ENCODE measurements around the gene ARL2BP. TPM values are rescaled to one million over a fixed set of nuclear protein-coding genes. Genes with fewer than 3 reads are reported as not detected.

ARL2BP gene
- total and polyA plus RNA-seq, 2 of the 4 experiments (the other 2 are of a cell fraction) = 46.9 to 73.7 TPM

DNA sequence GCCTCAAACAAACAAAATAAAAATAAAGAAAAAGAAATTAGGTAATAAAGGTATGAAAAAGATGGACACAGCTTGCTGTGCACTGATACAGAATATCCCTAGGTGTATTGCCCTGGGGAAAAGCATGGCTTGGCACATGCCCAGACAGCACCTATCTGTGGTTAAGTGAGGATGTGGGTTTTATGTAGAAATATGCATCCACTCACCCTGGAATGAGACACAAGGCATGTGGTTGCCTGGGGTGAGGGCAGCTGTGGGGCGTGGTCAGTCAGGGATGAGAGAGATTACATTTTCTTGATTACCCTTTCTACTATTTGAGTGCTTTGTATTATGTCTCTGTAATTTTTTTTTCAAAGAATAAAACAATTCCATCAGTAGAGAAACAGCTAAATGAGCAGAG lies 32.5 kb downstream of the ARL2BP start:
- no peak overlapping the region for H3K4me3 ChIP-seq (ENCODE audit: insufficient read depth, low read depth, low read length)
- H3K23ac ChIP-seq (ENCODE audit: low read depth, low read length) = no peak overlapping the region
- ChIA-PET POLR2A (ENCODE audit: unreplicated experiment) (no interaction called here), CTCF (interaction anchor here (0.6 kb wide), 1 partner anchor 32 kb away, joined by 3 read pairs; no protein-coding TSS in a partner anchor)
- H3K56ac ChIP-seq (ENCODE audit: extremely low read depth, insufficient read depth, low read length) = no peak overlapping the region
- H2BK15ac ChIP-seq (ENCODE audit: low read depth, low read length) = no peak overlapping the region
- DNase-seq (peak; percentile 60), ATAC-seq (ENCODE audit: low read depth) (peak; percentile 54)
- no peak overlapping the region for H3K18ac ChIP-seq (ENCODE audit: low read depth, low read length)
- H2BK20ac ChIP-seq (ENCODE audit: low read depth, low read length) = no peak overlapping the region
- H4K20me1 ChIP-seq (ENCODE audit: insufficient read depth, low read length) = no peaks in the 10 kb centered on the region; the same call in 1 of the 2 replicates
- no peak overlapping the region for H4K91ac ChIP-seq (ENCODE audit: insufficient read depth, low read depth, low read length)
- H2AK5ac ChIP-seq (ENCODE audit: low read depth, low read length) = no peak overlapping the region
- H3K36me3 ChIP-seq (ENCODE audit: control insufficient read depth, insufficient read depth, low read length) = no peaks in the 10 kb centered on the region
- no peak overlapping the region for H2AK9ac ChIP-seq (replicated peaks; ENCODE audit: low read depth, low read length, poor library complexity)
- H3K27me3 ChIP-seq (ENCODE audit: control insufficient read depth, insufficient read depth, low read length) = peaks cover 32% of the 10 kb centered on the region
- H3K79me1 ChIP-seq (ENCODE audit: low read depth in 1 of 2, low read length in 2 of 2) = no peaks in the 10 kb centered on the region
- H4K8ac ChIP-seq (ENCODE audit: low read depth in 2 of 2, low read length in 2 of 2) = no peak overlapping the region
- H3K4me1 ChIP-seq (ENCODE audit: control insufficient read depth, insufficient read depth, low read length) = no peaks in the 10 kb centered on the region
- H2AFZ ChIP-seq (replicated peaks; ENCODE audit: low read length, poor library complexity) = no peak overlapping the region
- TF ChIP-seq RCOR1 (IDR thresholded peaks at IDR 0.05; ENCODE audit: insufficient replicate concordance, low read length) (no peak), CHD1 (IDR thresholded peaks at IDR 0.05; ENCODE audit: low read depth, low read length) (no peak), CEBPB (IDR thresholded peaks at IDR 0.05; ENCODE audit: low read depth, low read length) (no peak), SMC3 (IDR thresholded peaks at IDR 0.05; ENCODE audit: low read depth, low read length) (no peak), RFX5 (IDR thresholded peaks at IDR 0.05; ENCODE audit: low read depth, low read length) (no peak), FOS (IDR thresholded peaks at IDR 0.05; ENCODE audit: low read depth, low read length) (no peak), NFE2L2 (IDR thresholded peaks at IDR 0.05; ENCODE audit: low read depth, low read length) (no peak), MAZ (IDR thresholded peaks at IDR 0.05; ENCODE audit: borderline replicate concordance, low read depth, low read length) (no peak), MXI1 (IDR thresholded peaks at IDR 0.05; ENCODE audit: borderline replicate concordance, low read depth, low read length) (no peak), POLR2A (IDR thresholded peaks at IDR 0.05; ENCODE audit: low read depth, low read length) (no peak), BHLHE40 (IDR thresholded peaks at IDR 0.05; ENCODE audit: low read depth, low read length) (no peak), MAFK (IDR thresholded peaks at IDR 0.05; ENCODE audit: low read depth, low read length) (no peak), RAD21 (IDR thresholded peaks at IDR 0.05; ENCODE audit: low read length) (no peak)
- TF ChIP-seq, protein P1, sequence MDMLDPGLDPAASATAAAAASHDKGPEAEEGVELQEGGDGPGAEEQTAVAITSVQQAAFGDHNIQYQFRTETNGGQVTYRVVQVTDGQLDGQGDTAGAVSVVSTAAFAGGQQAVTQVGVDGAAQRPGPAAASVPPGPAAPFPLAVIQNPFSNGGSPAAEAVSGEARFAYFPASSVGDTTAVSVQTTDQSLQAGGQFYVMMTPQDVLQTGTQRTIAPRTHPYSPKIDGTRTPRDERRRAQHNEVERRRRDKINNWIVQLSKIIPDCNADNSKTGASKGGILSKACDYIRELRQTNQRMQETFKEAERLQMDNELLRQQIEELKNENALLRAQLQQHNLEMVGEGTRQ (IDR thresholded peaks at IDR 0.05; ENCODE audit: low read depth, low read length) = no peak
- TF ChIP-seq, protein P2, sequence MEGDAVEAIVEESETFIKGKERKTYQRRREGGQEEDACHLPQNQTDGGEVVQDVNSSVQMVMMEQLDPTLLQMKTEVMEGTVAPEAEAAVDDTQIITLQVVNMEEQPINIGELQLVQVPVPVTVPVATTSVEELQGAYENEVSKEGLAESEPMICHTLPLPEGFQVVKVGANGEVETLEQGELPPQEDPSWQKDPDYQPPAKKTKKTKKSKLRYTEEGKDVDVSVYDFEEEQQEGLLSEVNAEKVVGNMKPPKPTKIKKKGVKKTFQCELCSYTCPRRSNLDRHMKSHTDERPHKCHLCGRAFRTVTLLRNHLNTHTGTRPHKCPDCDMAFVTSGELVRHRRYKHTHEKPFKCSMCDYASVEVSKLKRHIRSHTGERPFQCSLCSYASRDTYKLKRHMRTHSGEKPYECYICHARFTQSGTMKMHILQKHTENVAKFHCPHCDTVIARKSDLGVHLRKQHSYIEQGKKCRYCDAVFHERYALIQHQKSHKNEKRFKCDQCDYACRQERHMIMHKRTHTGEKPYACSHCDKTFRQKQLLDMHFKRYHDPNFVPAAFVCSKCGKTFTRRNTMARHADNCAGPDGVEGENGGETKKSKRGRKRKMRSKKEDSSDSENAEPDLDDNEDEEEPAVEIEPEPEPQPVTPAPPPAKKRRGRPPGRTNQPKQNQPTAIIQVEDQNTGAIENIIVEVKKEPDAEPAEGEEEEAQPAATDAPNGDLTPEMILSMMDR (conservative IDR thresholded peaks at IDR 0.05; ENCODE audit: low read depth, low read length) = no peak
- TF ChIP-seq, protein P3, sequence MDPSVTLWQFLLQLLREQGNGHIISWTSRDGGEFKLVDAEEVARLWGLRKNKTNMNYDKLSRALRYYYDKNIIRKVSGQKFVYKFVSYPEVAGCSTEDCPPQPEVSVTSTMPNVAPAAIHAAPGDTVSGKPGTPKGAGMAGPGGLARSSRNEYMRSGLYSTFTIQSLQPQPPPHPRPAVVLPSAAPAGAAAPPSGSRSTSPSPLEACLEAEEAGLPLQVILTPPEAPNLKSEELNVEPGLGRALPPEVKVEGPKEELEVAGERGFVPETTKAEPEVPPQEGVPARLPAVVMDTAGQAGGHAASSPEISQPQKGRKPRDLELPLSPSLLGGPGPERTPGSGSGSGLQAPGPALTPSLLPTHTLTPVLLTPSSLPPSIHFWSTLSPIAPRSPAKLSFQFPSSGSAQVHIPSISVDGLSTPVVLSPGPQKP (IDR thresholded peaks at IDR 0.05; ENCODE audit: borderline replicate concordance, low read depth, low read length) = no peak
- H3K14ac ChIP-seq (replicated peaks; ENCODE audit: low read depth, low read length) = no peak overlapping the region
- no peak overlapping the region; the same call in 1 of the 2 replicates for H2BK120ac ChIP-seq (ENCODE audit: low read depth, low read length)
- no CpG with 5 or more reads among the region's 1 CpG for WGBS, 2 experiments (ENCODE audit: extremely low coverage in 2 of 2, insufficient read length in 1 of 2)
- no peak overlapping the region for H3K4me2 ChIP-seq (ENCODE audit: low read depth, low read length)
- H4K5ac ChIP-seq (ENCODE audit: low read depth, low read length) = no peak overlapping the region
- no peaks in the 10 kb centered on the region for H3K9me1 ChIP-seq (ENCODE audit: insufficient read depth, low read length)
- no peak overlapping the region for H3K4ac ChIP-seq (ENCODE audit: low read depth, low read length)
- no peak overlapping the region for H3K9ac ChIP-seq (ENCODE audit: low read depth, low read length)
- intact Hi-C loops (cut with micrococcal nuclease) = no loop called here
- H3K9me3 ChIP-seq (ENCODE audit: control insufficient read depth, insufficient read depth, low read length) = no peaks in the 10 kb centered on the region
- dilution Hi-C loops (cut with HindIII; ENCODE audit: low sequenced_read_pairs, unreplicated experiment) = no loop called here
- no TSS peak for BruUV-seq (replicated peaks)
- no peak overlapping the region for H3K27ac ChIP-seq (ENCODE audit: insufficient read depth, low read length)
- in situ Hi-C loops (cut with MboI; ENCODE audit: low sequenced_read_pairs) = no loop called here
- no peak overlapping the region for H2BK5ac ChIP-seq (ENCODE audit: low read depth, low read length, poor library complexity, severe bottlenecking)
